Measurements from ENCODE around the gene CPXM1.

Gene CPXM1

GRCh38 chr20:2804041-2804828 lies 3.8 kb upstream of the CPXM1 start:
- POLR2A ChIA-PET (ENCODE audit: low non-redundant PET): no interaction called here
- no peak overlapping the region for H3K27ac ChIP-seq
- TF ChIP-seq CTCF (conservative IDR thresholded peaks at IDR 0.05; ENCODE audit: low read depth): no peak
- no peak for DNase-seq (ENCODE audit: low spot score)
- CTCF ChIA-PET: no interaction called here

- no peak overlapping the region for H3K27ac ChIP-seq
- no peak for TF ChIP-seq CTCF (conservative IDR thresholded peaks at IDR 0.05; ENCODE audit: low read depth)
- ChIA-PET CTCF (no interaction called here), POLR2A (ENCODE audit: low non-redundant PET) (no interaction called here)
- no peak for DNase-seq (ENCODE audit: low spot score)
These were observed 880 bp upstream of the CPXM1 start for GRCh38 chr20:2801286-2801728.

GRCh38 chr20:2799688-2800520 lies 523 bp downstream of the CPXM1 start:
- no peak overlapping the region for H3K27ac ChIP-seq
- no peak for DNase-seq (ENCODE audit: low spot score)
- no peak for TF ChIP-seq CTCF (conservative IDR thresholded peaks at IDR 0.05; ENCODE audit: low read depth)
- ChIA-PET CTCF (interaction anchor here (0.5 to 0.6 kb wide), 2 partner anchors 27 to 28 kb away, joined by 3 to 4 read pairs; no protein-coding TSS in a partner anchor), POLR2A (ENCODE audit: low non-redundant PET) (no interaction called here)

- no peak for DNase-seq (ENCODE audit: low spot score)
- CTCF ChIA-PET: interaction anchor here (0.6 kb wide), 1 partner anchor 27 kb away, joined by 4 read pairs; no protein-coding TSS in a partner anchor
- no peak for TF ChIP-seq CTCF (conservative IDR thresholded peaks at IDR 0.05; ENCODE audit: low read depth)
- no peak overlapping the region for H3K27ac ChIP-seq
- POLR2A ChIA-PET (ENCODE audit: low non-redundant PET): no interaction called here
These were observed 1.2 kb downstream of the CPXM1 start for GRCh38 chr20:2799271-2799670.

GRCh38 chr20:2798814-2799213 lies 1.6 kb downstream of the CPXM1 start:
- no peak for TF ChIP-seq CTCF (conservative IDR thresholded peaks at IDR 0.05; ENCODE audit: low read depth)
- no peak for DNase-seq (ENCODE audit: low spot score)
- ChIA-PET CTCF (no interaction called here), POLR2A (ENCODE audit: low non-redundant PET) (no interaction called here)
- H3K27ac ChIP-seq: no peak overlapping the region

- CTCF ChIA-PET: interaction anchor here (1.0 kb wide), 1 partner anchor 55 kb away, joined by 3 read pairs; no protein-coding TSS in a partner anchor
- no peak for DNase-seq (ENCODE audit: low spot score)
- POLR2A ChIA-PET (ENCODE audit: low non-redundant PET): no interaction called here
These were observed 2.2 kb downstream of the CPXM1 start for GRCh38 chr20:2798095-2798805.

More at GRCh38 chr20:2798095-2798805, 2.2 kb downstream of the CPXM1 start:
- TF ChIP-seq CTCF (conservative IDR thresholded peaks at IDR 0.05; ENCODE audit: low read depth): no peak
- no peak overlapping the region for H3K27ac ChIP-seq
